Measurements from ENCODE around the gene COG4.

GRCh38 chr16:70572050-70572925 lies 48.9 kb upstream of the COG4 start:
- TF ChIP-seq, protein P1, sequence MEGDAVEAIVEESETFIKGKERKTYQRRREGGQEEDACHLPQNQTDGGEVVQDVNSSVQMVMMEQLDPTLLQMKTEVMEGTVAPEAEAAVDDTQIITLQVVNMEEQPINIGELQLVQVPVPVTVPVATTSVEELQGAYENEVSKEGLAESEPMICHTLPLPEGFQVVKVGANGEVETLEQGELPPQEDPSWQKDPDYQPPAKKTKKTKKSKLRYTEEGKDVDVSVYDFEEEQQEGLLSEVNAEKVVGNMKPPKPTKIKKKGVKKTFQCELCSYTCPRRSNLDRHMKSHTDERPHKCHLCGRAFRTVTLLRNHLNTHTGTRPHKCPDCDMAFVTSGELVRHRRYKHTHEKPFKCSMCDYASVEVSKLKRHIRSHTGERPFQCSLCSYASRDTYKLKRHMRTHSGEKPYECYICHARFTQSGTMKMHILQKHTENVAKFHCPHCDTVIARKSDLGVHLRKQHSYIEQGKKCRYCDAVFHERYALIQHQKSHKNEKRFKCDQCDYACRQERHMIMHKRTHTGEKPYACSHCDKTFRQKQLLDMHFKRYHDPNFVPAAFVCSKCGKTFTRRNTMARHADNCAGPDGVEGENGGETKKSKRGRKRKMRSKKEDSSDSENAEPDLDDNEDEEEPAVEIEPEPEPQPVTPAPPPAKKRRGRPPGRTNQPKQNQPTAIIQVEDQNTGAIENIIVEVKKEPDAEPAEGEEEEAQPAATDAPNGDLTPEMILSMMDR (conservative IDR thresholded peaks at IDR 0.05) = no peak
- no peak for TF ChIP-seq ZFX (IDR thresholded peaks at IDR 0.05)

Measured in C4-2B (cell line).